HG03442 (cell line): ENCODE data around the gene LTB4R2.
A peak's percentile ranks its signal among the peaks of the same experiment; 100 is the strongest.

ENCODE experiments used
- ATAC-seq: cut with Tn5 transposase; IDR thresholded peaks from one replicate; pipeline ENCODE4 v1.9.1; 2021; ENCODE audit warnings: mild to moderate bottlenecking, moderate library complexity; ENCODE audit not compliant: unreplicated experiment

LTB4R2 gene

GRCh38 chr14:24309538-24310264 lies at the start of gene LTB4R2:
TSS of gene LTB4R2 (plus strand) at chr14:24310140. CDS start at chr14:24310665, 525 bp downstream.
- ATAC-seq, result no peak

GRCh38 chr14:24260780-24261157 lies 49.2 kb upstream of the LTB4R2 start:
- no peak for ATAC-seq

- ATAC-seq, result no peak
Observed at GRCh38 chr14:24261256-24261968, 48.5 kb upstream of the LTB4R2 start.

- ATAC-seq, result no peak
Observed at GRCh38 chr14:24261969-24262327, 48.0 kb upstream of the LTB4R2 start.

GRCh38 chr14:24262821-24263733 lies 46.9 kb upstream of the LTB4R2 start, which contains the start of gene TGM1:
TSS of gene TGM1 (minus strand) at chr14:24263177. CDS start at chr14:24262352, 825 bp downstream.
- ATAC-seq, result no peak

- ATAC-seq, result no peak
Observed at GRCh38 chr14:24263848-24264247, 46.1 kb upstream of the LTB4R2 start.

- ATAC-seq, result no peak
Observed at GRCh38 chr14:24264298-24264697, 45.6 kb upstream of the LTB4R2 start.

- ATAC-seq, result no peak
Observed at GRCh38 chr14:24266344-24267244, 43.3 kb upstream of the LTB4R2 start.

- no peak for ATAC-seq
Observed at GRCh38 chr14:24267516-24267915, 42.4 kb upstream of the LTB4R2 start.

GRCh38 chr14:24268225-24268624 lies 41.7 kb upstream of the LTB4R2 start:
- no peak for ATAC-seq

GRCh38 chr14:24269368-24269767 lies 40.6 kb upstream of the LTB4R2 start:
- ATAC-seq, result no peak

- no peak for ATAC-seq
Observed at GRCh38 chr14:24269910-24270536, 39.9 kb upstream of the LTB4R2 start.

GRCh38 chr14:24270537-24271133 lies 39.3 kb upstream of the LTB4R2 start:
- no peak for ATAC-seq

GRCh38 chr14:24271134-24271833 lies 38.7 kb upstream of the LTB4R2 start, which contains the start of gene RABGGTA:
TSS of gene RABGGTA (minus strand) at chr14:24271597. CDS start at chr14:24271115, 482 bp downstream.
- ATAC-seq, result peak; percentile 84

- ATAC-seq, result no peak
Observed at GRCh38 chr14:24271834-24272263, 38.1 kb upstream of the LTB4R2 start.

- ATAC-seq, result no peak
Observed at GRCh38 chr14:24272467-24272866, 37.5 kb upstream of the LTB4R2 start.

- ATAC-seq, result no peak
Observed at GRCh38 chr14:24273422-24273998, 36.4 kb upstream of the LTB4R2 start.

- peak; percentile 39 for ATAC-seq
Observed at GRCh38 chr14:24274101-24274543, 35.8 kb upstream of the LTB4R2 start.
